Fibroblast of pulmonary artery (primary cell): ENCODE measurements around the gene ROMO1.
"Not testable (repeated sequence)": the region's sequence is repeated elsewhere in the genome, so short reads cannot be mapped to it uniquely, and the experiment has no call there.

Experiments
- DNase-seq: peaks from one replicate; pipeline ENCODE4 v3.0.0-alpha.2; 2010; ENCODE audit warnings: low read depth
- H3K4me3 ChIP-seq: replicated peaks from 2 replicates; pipeline ENCODE4 v1.5.1; 2011; ENCODE audit warnings: low read depth, mild to moderate bottlenecking, control low read depth, low read length, moderate library complexity
- CTCF ChIP-seq: IDR thresholded peaks from 2 replicates; pipeline ENCODE4 v1.5.1; 2011; ENCODE audit warnings: mild to moderate bottlenecking, control low read depth, low read length, inconsistent platforms; ENCODE audit errors: missing control alignments

Gene ROMO1

GRCh38 chr20:35674921-35675320, 24.3 kb upstream of the ROMO1 start:
- TF ChIP-seq CTCF = no peak
- H3K4me3 ChIP-seq = no peak overlapping the region
- no peak for DNase-seq

GRCh38 chr20:35680452-35681183, 18.6 kb upstream of the ROMO1 start:
- no peak overlapping the region for H3K4me3 ChIP-seq
- no peak for DNase-seq
- TF ChIP-seq CTCF = no peak

- no peak for DNase-seq
- no peak for TF ChIP-seq CTCF
- H3K4me3 ChIP-seq = no peak overlapping the region
These were observed 17.2 kb upstream of the ROMO1 start for GRCh38 chr20:35681960-35682359.

- not testable (repeated sequence) for DNase-seq, H3K4me3 ChIP-seq
These were observed 13.8 kb upstream of the ROMO1 start for GRCh38 chr20:35685368-35685767.

GRCh38 chr20:35686872-35687271, 12.3 kb upstream of the ROMO1 start:
- TF ChIP-seq CTCF = peak; percentile 17
- DNase-seq, H3K4me3 ChIP-seq: not testable (repeated sequence)

GRCh38 chr20:35690265-35690664, 8.9 kb upstream of the ROMO1 start:
- DNase-seq = no peak
- H3K4me3 ChIP-seq = no peak overlapping the region
- no peak for TF ChIP-seq CTCF

- TF ChIP-seq CTCF = no peak
These were observed 3.9 kb upstream of the ROMO1 start for GRCh38 chr20:35695245-35695749.

More at GRCh38 chr20:35695245-35695749, 3.9 kb upstream of the ROMO1 start:
- DNase-seq = no peak
- no peak overlapping the region for H3K4me3 ChIP-seq
